ENCODE data around the gene MZB1.

The MZB1 gene

DNA sequence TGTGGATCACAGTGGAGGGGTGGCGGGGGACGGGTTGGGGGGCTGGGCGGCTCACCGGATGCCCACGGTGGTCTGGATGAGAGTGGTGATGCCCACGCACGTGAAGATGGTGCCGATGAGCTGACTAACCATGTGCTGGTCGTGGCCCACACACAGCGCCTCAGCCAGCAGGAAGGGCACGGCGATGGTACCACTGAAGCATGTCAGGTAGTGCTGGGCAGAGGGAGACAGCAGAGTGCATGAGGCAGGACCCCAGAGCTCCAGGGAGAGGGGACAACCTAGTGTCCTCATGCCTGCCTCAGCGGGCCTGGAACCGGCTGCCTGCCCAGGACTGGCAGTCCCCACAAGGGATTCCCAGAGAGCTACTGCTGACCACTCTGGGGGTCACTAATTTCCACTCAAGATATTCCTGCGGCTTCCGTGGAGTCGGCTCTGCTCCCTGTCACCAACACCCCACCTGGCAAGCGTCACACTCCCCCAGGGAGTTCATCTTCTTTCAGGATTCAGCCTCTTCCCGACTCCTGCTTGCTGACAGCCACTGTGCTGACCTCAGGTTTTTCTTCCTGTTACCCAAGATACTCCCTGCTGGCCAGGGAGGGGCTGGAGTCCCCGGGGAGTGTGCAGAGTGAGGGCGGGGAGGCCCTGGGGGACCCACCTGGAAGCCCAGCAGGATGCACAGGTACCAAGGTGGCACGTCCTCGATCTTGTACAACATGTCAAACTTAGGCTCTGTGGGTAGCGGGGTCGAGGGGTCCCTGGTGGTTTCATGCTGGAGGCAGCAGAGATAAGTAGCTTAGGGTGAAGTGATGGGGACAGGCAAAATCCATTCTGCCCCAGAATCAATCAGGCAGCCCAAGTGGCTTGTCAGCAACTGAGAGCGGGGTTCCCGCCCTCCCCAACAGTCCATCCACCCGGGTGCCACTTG lies 7.6 kb downstream of the MZB1 start:
- DNase-seq (ENCODE audit: low spot score) = no peak
- TF ChIP-seq, protein P1, sequence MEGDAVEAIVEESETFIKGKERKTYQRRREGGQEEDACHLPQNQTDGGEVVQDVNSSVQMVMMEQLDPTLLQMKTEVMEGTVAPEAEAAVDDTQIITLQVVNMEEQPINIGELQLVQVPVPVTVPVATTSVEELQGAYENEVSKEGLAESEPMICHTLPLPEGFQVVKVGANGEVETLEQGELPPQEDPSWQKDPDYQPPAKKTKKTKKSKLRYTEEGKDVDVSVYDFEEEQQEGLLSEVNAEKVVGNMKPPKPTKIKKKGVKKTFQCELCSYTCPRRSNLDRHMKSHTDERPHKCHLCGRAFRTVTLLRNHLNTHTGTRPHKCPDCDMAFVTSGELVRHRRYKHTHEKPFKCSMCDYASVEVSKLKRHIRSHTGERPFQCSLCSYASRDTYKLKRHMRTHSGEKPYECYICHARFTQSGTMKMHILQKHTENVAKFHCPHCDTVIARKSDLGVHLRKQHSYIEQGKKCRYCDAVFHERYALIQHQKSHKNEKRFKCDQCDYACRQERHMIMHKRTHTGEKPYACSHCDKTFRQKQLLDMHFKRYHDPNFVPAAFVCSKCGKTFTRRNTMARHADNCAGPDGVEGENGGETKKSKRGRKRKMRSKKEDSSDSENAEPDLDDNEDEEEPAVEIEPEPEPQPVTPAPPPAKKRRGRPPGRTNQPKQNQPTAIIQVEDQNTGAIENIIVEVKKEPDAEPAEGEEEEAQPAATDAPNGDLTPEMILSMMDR (conservative IDR thresholded peaks at IDR 0.05; ENCODE audit: low read depth) = no peak
- H3K27ac ChIP-seq = peak overlapping the region; percentile 68
- POLR2A ChIA-PET (ENCODE audit: low non-redundant PET) = no interaction called here
- CTCF ChIA-PET = no interaction called here

DNA sequence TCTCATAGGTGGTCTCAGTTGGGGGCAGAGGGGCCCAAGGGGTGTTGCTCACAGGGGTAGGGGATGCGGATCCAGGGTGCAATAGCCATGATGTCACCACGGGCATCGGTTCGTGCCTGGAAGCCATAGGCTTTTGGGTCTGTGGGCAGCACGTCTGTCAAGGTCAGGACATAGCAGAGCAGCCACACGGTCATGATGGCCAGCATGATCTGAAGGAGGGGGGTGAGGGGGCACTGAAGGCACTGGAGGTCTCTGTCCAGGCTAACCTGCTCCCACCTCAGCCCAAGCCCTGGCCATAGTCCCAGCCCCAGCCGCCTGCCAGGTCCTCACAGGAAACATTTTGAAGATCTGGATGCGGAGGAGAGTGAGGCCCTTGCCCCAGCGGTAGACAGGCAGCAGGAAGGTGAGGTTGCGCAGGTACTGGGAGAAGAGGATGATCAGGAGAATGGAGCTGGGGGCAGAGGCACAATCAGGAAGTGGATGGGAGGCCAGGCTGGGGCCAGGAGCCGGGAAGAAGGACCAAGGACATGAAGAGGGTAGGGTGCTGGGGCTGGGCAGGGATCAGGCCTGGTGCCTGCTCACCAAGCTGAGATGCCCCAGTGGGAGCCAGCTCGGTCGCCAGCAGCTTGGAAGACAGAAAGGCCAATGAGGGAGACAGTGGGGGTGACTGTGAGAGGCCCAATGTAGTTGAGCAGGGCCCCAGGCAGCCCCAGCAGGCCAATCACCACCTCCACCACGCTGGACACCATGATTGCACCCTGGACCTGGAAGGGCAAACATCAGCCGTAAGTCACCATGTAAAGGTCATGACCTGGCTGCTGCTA lies 9.9 kb downstream of the MZB1 start:
- TF ChIP-seq, protein P1 (conservative IDR thresholded peaks at IDR 0.05; ENCODE audit: low read depth) = no peak
- POLR2A ChIA-PET (ENCODE audit: low non-redundant PET) = no interaction called here
- H3K27ac ChIP-seq = no peak overlapping the region
- no peak for DNase-seq (ENCODE audit: low spot score)
- CTCF ChIA-PET = no interaction called here

DNA sequence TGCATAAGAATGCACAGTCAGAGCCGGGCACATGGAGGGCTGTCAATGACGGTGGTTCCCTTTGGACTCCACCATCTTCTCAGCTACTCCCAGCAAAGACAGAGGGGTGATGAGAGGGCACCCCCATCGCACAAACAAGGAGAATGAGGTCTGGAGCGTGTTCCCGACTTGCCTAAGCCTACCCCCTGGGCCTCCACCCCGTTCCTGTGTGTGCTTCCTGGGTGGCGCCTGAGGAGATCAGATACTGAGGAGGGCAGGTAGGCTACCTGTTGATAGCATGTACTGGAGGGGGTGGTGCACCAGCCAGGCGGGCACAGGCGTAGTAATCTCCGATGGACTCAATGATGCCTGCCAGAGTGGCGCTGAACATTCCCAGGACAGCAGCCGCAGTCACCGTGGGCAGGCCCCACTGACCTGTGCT lies 10.8 kb downstream of the MZB1 start:
- no peak for DNase-seq (ENCODE audit: low spot score)
- CTCF ChIA-PET = no interaction called here
- POLR2A ChIA-PET (ENCODE audit: low non-redundant PET) = no interaction called here
- TF ChIP-seq, protein P1 (conservative IDR thresholded peaks at IDR 0.05; ENCODE audit: low read depth) = no peak
- peak overlapping the region; percentile 23 for H3K27ac ChIP-seq

DNA sequence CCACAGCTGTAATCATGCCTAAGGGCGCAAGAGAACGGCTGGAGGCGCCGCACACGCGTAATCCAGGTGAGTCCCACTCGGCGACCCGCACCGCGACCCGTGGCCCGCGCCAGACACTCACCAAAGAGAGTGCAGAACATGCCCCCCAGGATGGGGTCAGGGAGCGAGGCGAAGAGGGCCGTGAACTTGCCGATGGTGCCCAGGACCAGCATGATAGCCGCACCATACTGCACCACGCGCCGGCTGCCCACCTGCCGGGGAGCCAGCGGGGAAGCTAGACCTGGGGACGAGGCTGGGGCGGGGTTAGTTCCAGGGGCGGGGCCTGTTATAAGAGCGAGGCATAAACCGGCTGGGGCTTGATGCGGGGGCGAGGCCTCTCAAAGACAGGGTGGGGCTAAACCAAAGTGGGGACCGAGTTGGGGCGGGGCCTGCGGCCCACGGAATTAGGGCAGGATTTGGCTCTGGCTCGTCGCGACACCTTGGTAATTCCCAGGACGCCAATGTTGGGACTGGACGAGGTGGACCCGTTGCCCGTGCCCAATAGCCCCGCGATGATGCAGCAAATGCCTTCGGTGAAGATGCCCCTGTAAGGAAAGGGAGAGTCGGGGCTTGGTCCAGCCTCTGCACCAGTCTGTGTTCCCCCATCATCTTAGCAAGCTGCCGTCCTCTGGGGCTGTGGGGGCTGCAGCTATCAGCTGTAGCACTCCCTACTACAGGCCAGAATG lies 11.4 kb downstream of the MZB1 start:
- POLR2A ChIA-PET (ENCODE audit: low non-redundant PET) = no interaction called here
- DNase-seq (ENCODE audit: low spot score) = no peak
- H3K27ac ChIP-seq = peak overlapping the region; percentile 23
- TF ChIP-seq, protein P1 (conservative IDR thresholded peaks at IDR 0.05; ENCODE audit: low read depth) = no peak
- CTCF ChIA-PET = interaction anchor here (0.6 kb wide), 1 partner anchor 167 kb away, joined by 5 read pairs; no protein-coding TSS in a partner anchor

DNA sequence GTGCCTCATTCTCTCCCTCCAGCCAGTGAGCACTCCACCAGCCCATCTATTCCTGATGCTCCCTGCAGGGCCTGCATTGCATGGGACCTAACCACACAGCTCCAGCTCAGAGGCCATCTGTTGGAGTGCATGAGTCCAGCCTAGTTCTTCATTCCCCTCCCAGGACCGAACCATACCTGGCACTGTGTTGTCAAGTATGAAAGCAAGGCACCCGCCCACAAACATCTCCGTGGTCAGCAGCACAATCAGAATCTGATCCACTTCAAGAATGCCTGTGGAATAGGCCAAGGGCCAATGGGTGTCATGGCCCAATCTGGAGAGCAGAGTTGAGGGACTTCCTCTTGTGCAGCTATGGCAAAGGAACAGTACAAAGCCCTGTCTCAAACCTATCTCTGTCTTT lies 12.5 kb downstream of the MZB1 start:
- CTCF ChIA-PET = no interaction called here
- no peak overlapping the region for H3K27ac ChIP-seq
- TF ChIP-seq, protein P1 (conservative IDR thresholded peaks at IDR 0.05; ENCODE audit: low read depth) = no peak
- POLR2A ChIA-PET (ENCODE audit: low non-redundant PET) = no interaction called here
- DNase-seq (ENCODE audit: low spot score) = no peak

DNA sequence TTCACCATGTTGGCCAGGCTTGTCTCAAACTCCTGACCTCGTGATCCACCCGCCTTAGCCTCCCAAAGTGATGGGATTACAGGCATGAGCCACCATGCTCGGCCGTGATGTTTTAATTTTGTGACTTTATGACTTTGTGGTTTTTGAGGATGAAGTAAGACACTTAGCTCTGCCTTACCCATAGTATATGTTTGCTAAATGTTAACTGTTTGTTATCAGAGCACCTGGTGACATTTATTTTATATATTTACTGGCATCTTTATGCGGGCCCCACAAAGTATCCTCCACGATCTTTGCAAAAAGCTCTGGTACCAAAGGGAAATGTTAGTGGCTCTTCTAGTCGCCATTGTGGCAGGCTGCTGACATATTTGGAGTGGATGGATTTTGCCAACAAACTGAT lies 13.3 kb downstream of the MZB1 start:
- DNase-seq (ENCODE audit: low spot score) = no peak
- no peak overlapping the region for H3K27ac ChIP-seq
- TF ChIP-seq, protein P1 (conservative IDR thresholded peaks at IDR 0.05; ENCODE audit: low read depth) = no peak
- CTCF ChIA-PET = interaction anchor here (0.6 kb wide), 1 partner anchor 14 kb away, joined by 3 read pairs; no protein-coding TSS in a partner anchor
- POLR2A ChIA-PET (ENCODE audit: low non-redundant PET) = no interaction called here
